HG02610 (cell line): ENCODE results near the gene TECTB.

Source experiments
- ATAC-seq: cut with Tn5 transposase; IDR thresholded peaks from one replicate; pipeline ENCODE4 v1.9.1; 2021; ENCODE audit warnings: mild to moderate bottlenecking, moderate library complexity; ENCODE audit not compliant: unreplicated experiment

TECTB gene

GRCh38 chr10:112345743-112346142, 62.5 kb downstream of the TECTB start:
- ATAC-seq, result no peak

GRCh38 chr10:112346774-112347173, 63.6 kb downstream of the TECTB start:
- ATAC-seq, result no peak

GRCh38 chr10:112347709-112348671, 64.8 kb downstream of the TECTB start:
- no peak for ATAC-seq

GRCh38 chr10:112348759-112349158, 65.6 kb downstream of the TECTB start:
- ATAC-seq, result no peak

- no peak for ATAC-seq
Observed at GRCh38 chr10:112349521-112350085, 66.4 kb downstream of the TECTB start.

- ATAC-seq, result no peak
Observed at GRCh38 chr10:112351146-112351545, 67.9 kb downstream of the TECTB start.

- no peak for ATAC-seq
Observed at GRCh38 chr10:112352044-112352443, 68.8 kb downstream of the TECTB start.

- no peak for ATAC-seq
Observed at GRCh38 chr10:112353046-112353445, 69.8 kb downstream of the TECTB start.
